ENCODE measurements around the gene GPLD1.

- TF ChIP-seq GATA2 (IDR thresholded peaks at IDR 0.05; ENCODE audit: low read depth, low read length) (no peak), GATA3 (IDR thresholded peaks at IDR 0.05; ENCODE audit: low read depth, low read length) (no peak)
These were observed 107.7 kb downstream of the GPLD1 start for GRCh38 chr6:24381476-24382219.
